BLaER1 (cell line): ENCODE measurements around the gene FNDC3B.

Experiments
- H3K27ac ChIP-seq: shearing (Covaris generic); formaldehyde crosslinking; 2 replicates; pipeline ENCODE4 v1.8.1; 2022
- H3K27me3 ChIP-seq: shearing (Covaris generic); formaldehyde crosslinking; 2 replicates; pipeline ENCODE4 v1.8.1; 2022
- H3K36me3 ChIP-seq: shearing (Covaris generic); formaldehyde crosslinking; 2 replicates; pipeline ENCODE4 v1.8.1; 2022
- H3K4me1 ChIP-seq: shearing (Covaris generic); formaldehyde crosslinking; 2 replicates; pipeline ENCODE4 v1.8.1; 2022
- H3K4me2 ChIP-seq: shearing (Covaris generic); formaldehyde crosslinking; 2 replicates; pipeline ENCODE4 v1.8.1; 2022
- H3K4me3 ChIP-seq: shearing (Covaris generic); formaldehyde crosslinking; 2 replicates; pipeline ENCODE4 v1.8.1; 2022
- H3K9ac ChIP-seq: shearing (Covaris generic); formaldehyde crosslinking; 2 replicates; pipeline ENCODE4 v1.8.1; 2022
- H3K9me3 ChIP-seq: shearing (Covaris generic); formaldehyde crosslinking; 2 replicates; pipeline ENCODE4 v1.8.1; 2022
- H4K20me1 ChIP-seq: shearing (Covaris generic); formaldehyde crosslinking; 2 replicates; pipeline ENCODE4 v1.8.1; 2022
- Cebpa-rat ChIP-seq: shearing (Covaris generic); IDR thresholded peaks from 2 replicates; pipeline ENCODE4 v1.8.1; 2022

FNDC3B gene

GRCh38 chr3:172312001-172312400 lies 272.6 kb downstream of the FNDC3B start:
- Histone ChIP-seq H3K9me3 (no peaks in the 10 kb centered on the region), H3K4me3 (no peak overlapping the region), H3K27me3 (no peaks in the 10 kb centered on the region), H4K20me1 (no peaks in the 10 kb centered on the region), H3K9ac (no peak overlapping the region), H3K36me3 (peaks cover 85% of the 10 kb centered on the region), H3K4me1 (no peaks in the 10 kb centered on the region), H3K4me2 (no peak overlapping the region), H3K27ac (no peak overlapping the region)
- no peak for TF ChIP-seq Cebpa-rat

GRCh38 chr3:172312711-172313110 lies 273.3 kb downstream of the FNDC3B start:
- TF ChIP-seq Cebpa-rat = no peak
- H3K4me3 ChIP-seq = no peak overlapping the region
- H3K36me3 ChIP-seq = peaks cover 86% of the 10 kb centered on the region
- H3K27me3 ChIP-seq = no peaks in the 10 kb centered on the region
- H3K9me3 ChIP-seq = no peaks in the 10 kb centered on the region
- H4K20me1 ChIP-seq = no peaks in the 10 kb centered on the region
- no peak overlapping the region for H3K27ac ChIP-seq
- no peak overlapping the region for H3K4me2 ChIP-seq
- no peak overlapping the region for H3K9ac ChIP-seq
- H3K4me1 ChIP-seq = no peaks in the 10 kb centered on the region

GRCh38 chr3:172313671-172314070 lies 274.3 kb downstream of the FNDC3B start:
- Histone ChIP-seq H3K36me3 (peaks cover 92% of the 10 kb centered on the region), H3K9me3 (no peaks in the 10 kb centered on the region), H3K27ac (no peak overlapping the region), H3K4me1 (0 out of 2 replicates have a peak, but pooled peaks cover 5% of the 10 kb centered on the region), H3K4me2 (no peak overlapping the region), H3K27me3 (no peaks in the 10 kb centered on the region), H3K9ac (no peak overlapping the region), H4K20me1 (no peaks in the 10 kb centered on the region), H3K4me3 (no peak overlapping the region)
- TF ChIP-seq Cebpa-rat = no peak

GRCh38 chr3:172314591-172315160 lies 275.3 kb downstream of the FNDC3B start:
- TF ChIP-seq Cebpa-rat = no peak
- H3K9ac ChIP-seq = no peak overlapping the region

GRCh38 chr3:172315401-172316091 lies 276.2 kb downstream of the FNDC3B start:
- H3K9me3 ChIP-seq = no peaks in the 10 kb centered on the region
- no peak overlapping the region for H3K27ac ChIP-seq
- TF ChIP-seq Cebpa-rat = no peak
- H3K4me2 ChIP-seq = no peak overlapping the region
- no peaks in the 10 kb centered on the region for H4K20me1 ChIP-seq
- no peak overlapping the region for H3K4me3 ChIP-seq
- H3K36me3 ChIP-seq = peaks cover 89% of the 10 kb centered on the region
- peaks cover 8% of the 10 kb centered on the region for H3K4me1 ChIP-seq
- H3K27me3 ChIP-seq = no peaks in the 10 kb centered on the region
- no peak overlapping the region for H3K9ac ChIP-seq

More at GRCh38 chr3:172314591-172315160, 275.3 kb downstream of the FNDC3B start:
- no peak overlapping the region for H3K4me2 ChIP-seq
- peaks cover 89% of the 10 kb centered on the region for H3K36me3 ChIP-seq
- H3K4me3 ChIP-seq = no peak overlapping the region
- no peaks in the 10 kb centered on the region for H4K20me1 ChIP-seq
- H3K9me3 ChIP-seq = no peaks in the 10 kb centered on the region
- no peaks in the 10 kb centered on the region for H3K27me3 ChIP-seq
- H3K27ac ChIP-seq = no peak overlapping the region
- H3K4me1 ChIP-seq = 0 out of 2 replicates have a peak, but pooled peaks cover 5% of the 10 kb centered on the region

- no peak overlapping the region for H3K4me3 ChIP-seq
- H3K9me3 ChIP-seq = no peaks in the 10 kb centered on the region
- no peak overlapping the region for H3K9ac ChIP-seq
- TF ChIP-seq Cebpa-rat = no peak
- H3K27ac ChIP-seq = no peak overlapping the region
- H3K27me3 ChIP-seq = no peaks in the 10 kb centered on the region
- H3K36me3 ChIP-seq = peaks cover 80% of the 10 kb centered on the region
- H4K20me1 ChIP-seq = no peaks in the 10 kb centered on the region
- no peak overlapping the region for H3K4me2 ChIP-seq
- H3K4me1 ChIP-seq = peaks cover 16% of the 10 kb centered on the region
Measured at GRCh38 chr3:172316758-172317157, 277.4 kb downstream of the FNDC3B start.

- no peak for TF ChIP-seq Cebpa-rat
- peaks cover 16% of the 10 kb centered on the region for H3K4me1 ChIP-seq
- H3K4me3 ChIP-seq = no peak overlapping the region
- no peak overlapping the region for H3K27ac ChIP-seq
- H4K20me1 ChIP-seq = no peaks in the 10 kb centered on the region
- H3K9me3 ChIP-seq = no peaks in the 10 kb centered on the region
- H3K36me3 ChIP-seq = peaks cover 79% of the 10 kb centered on the region
- H3K4me2 ChIP-seq = no peak overlapping the region
- no peaks in the 10 kb centered on the region for H3K27me3 ChIP-seq
- H3K9ac ChIP-seq = no peak overlapping the region
Measured at GRCh38 chr3:172317481-172317880, 278.1 kb downstream of the FNDC3B start.

- H3K36me3 ChIP-seq = peaks cover 75% of the 10 kb centered on the region
- peaks cover 16% of the 10 kb centered on the region for H3K4me1 ChIP-seq
- no peak overlapping the region for H3K27ac ChIP-seq
- no peak overlapping the region for H3K9ac ChIP-seq
- H3K27me3 ChIP-seq = no peaks in the 10 kb centered on the region
- H4K20me1 ChIP-seq = no peaks in the 10 kb centered on the region
- TF ChIP-seq Cebpa-rat = no peak
- H3K4me3 ChIP-seq = no peak overlapping the region
- H3K4me2 ChIP-seq = no peak overlapping the region
- no peaks in the 10 kb centered on the region for H3K9me3 ChIP-seq
Measured at GRCh38 chr3:172317984-172318383, 278.6 kb downstream of the FNDC3B start.

- no peak for TF ChIP-seq Cebpa-rat
- H3K9me3 ChIP-seq = no peaks in the 10 kb centered on the region
- no peak overlapping the region for H3K4me3 ChIP-seq
- H3K4me2 ChIP-seq = no peak overlapping the region
- peaks cover 75% of the 10 kb centered on the region for H3K36me3 ChIP-seq
- H3K27me3 ChIP-seq = no peaks in the 10 kb centered on the region
- H3K27ac ChIP-seq = no peak overlapping the region
- no peak overlapping the region for H3K9ac ChIP-seq
- H4K20me1 ChIP-seq = no peaks in the 10 kb centered on the region
- H3K4me1 ChIP-seq = peaks cover 16% of the 10 kb centered on the region
Measured at GRCh38 chr3:172319595-172319994, 280.2 kb downstream of the FNDC3B start.

GRCh38 chr3:172320468-172320867 lies 281.1 kb downstream of the FNDC3B start:
- H3K4me3 ChIP-seq = no peak overlapping the region
- TF ChIP-seq Cebpa-rat = no peak
- H3K36me3 ChIP-seq = peaks cover 74% of the 10 kb centered on the region
- H3K9ac ChIP-seq = no peak overlapping the region
- no peak overlapping the region for H3K27ac ChIP-seq
- H4K20me1 ChIP-seq = no peaks in the 10 kb centered on the region
- H3K4me1 ChIP-seq = peaks cover 16% of the 10 kb centered on the region
- H3K9me3 ChIP-seq = no peaks in the 10 kb centered on the region
- no peak overlapping the region for H3K4me2 ChIP-seq
- H3K27me3 ChIP-seq = no peaks in the 10 kb centered on the region
